ENCODE measurements around the gene PRKCH.
"Not testable (repeated sequence)": the region's sequence is repeated elsewhere in the genome, so short reads cannot be mapped to it uniquely, and the experiment has no call there.

PRKCH gene

DNA sequence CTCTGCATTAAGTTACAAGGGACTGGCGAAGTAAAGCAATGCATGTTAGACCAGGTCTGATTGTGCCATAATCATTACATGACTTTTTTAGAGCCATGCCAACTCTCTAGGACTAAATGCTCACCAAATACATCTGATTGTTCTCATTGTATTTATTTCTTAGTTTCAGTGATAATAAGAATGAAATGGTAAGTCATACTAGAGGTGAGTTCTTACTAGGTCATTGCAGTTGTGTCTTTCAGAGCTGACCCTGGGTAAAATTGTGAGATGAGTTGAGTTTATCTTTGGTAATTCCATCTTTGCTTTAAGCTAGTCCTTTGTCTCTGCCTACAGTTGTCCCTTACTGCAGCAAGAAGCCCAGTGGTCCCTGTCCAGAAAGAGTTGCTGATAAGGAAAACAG is 73.2 kb downstream of the PRKCH start:
- no peak for DNase-seq (ENCODE audit: low read depth in 2 of 2)

DNA sequence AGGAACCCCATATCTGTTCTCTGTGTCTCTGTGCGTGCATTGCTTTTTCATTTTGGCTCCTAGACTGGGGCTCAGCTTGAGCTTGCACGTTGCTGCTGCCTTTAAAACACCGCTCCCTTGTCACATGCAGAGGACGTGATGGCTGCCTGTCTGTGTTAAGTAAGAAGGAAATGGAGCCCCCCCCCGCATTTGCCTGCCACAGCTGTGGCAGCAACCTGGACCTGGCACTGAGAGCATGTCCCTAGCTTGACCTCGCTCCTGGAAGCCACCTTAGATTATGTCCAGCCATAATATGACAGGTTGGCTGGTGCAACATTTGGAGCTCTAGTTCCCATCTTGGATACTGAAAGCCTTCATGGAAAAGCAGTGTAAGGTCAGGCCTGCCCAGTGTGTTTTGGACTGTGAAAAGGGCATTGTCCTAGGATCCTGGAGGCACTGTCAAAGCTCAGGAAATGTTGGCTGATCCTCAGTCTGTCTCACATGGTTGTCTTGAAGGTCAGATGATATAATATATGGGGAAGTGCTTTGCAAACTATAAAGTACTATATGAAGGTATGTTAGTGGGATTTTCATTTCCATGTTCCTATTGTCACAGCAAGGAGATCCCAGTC is 73.8 kb downstream of the PRKCH start:
- no peak for DNase-seq (ENCODE audit: low read depth in 2 of 2)

DNA sequence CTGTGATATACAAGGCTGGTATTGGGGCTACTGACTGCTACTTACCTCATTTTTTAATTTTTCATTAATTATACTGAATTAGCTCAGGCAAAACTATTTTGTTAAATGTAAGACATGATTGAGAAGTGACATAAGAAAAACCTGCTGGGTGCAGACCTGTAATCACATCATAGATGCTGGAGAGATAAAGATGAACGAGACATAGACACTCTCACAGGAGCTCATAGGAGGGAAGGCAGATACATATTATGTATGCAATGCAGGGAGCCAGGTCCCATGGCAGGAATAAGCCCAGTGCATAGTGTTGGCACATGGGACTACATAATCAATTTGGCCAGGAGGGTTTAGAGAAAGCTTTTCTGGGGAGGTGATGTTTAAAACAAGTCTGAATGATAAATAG is 74.9 kb downstream of the PRKCH start:
- DNase-seq (ENCODE audit: low read depth in 2 of 2): no peak

DNA sequence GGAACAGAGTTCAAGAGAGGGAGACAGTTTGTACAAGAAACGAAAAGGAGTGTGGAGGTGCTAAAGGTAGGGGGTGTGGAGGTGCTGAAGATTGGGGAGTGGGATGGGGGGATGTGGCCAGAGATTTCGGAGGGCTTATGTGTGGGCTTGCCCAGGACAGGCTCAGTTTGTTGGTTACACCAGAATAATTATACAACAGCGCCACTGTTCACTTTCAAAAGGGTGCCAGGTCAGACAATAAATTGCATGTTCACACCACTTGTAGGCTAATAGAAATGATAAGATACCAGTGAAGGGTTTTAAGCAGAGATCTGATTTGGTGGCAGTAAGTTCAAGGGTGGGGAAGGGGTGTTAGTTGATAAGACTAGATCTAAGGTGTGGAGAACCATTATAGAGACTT is 75.3 kb downstream of the PRKCH start:
- no peak for DNase-seq (ENCODE audit: low read depth in 2 of 2)

DNA sequence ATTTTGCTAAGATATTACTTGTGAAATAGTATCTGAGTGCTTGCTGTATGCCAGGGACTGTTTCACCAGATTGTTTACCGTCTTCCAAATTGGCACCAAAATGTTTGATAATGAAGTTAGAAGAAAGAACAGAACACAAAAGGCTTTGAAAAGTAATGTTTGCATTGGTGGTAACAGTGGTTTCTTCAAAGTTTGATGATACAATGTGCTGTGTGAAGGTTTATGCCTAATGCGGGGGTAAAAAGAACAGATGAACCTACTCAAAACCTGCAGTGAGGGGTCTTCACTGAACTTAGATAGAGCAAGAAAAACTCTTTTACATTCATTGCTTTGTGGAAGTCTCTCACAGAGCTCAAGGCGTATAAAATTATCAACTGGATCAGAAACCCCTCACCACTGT is 76.2 kb downstream of the PRKCH start:
- no peak for DNase-seq (ENCODE audit: low read depth in 2 of 2)

DNA sequence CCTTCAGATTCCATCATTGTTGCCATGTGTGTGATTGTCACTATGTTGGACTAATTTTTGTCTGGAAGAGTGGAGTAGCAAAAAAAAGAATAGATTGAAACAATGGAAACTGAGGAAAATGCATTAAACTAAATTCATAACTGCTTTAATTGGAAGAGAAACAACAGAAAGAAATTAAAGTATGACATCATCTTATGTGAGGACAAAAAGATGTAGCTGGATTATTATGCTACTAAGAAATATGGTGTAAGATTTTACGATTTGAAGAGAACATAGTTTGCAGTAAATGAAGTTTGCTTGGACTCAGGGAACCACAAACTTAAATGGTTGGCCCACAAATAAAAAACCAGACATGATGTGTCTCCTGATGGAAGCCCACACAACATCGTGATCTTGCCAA is 76.8 kb downstream of the PRKCH start:
- DNase-seq (ENCODE audit: low read depth in 2 of 2): no peak

DNA sequence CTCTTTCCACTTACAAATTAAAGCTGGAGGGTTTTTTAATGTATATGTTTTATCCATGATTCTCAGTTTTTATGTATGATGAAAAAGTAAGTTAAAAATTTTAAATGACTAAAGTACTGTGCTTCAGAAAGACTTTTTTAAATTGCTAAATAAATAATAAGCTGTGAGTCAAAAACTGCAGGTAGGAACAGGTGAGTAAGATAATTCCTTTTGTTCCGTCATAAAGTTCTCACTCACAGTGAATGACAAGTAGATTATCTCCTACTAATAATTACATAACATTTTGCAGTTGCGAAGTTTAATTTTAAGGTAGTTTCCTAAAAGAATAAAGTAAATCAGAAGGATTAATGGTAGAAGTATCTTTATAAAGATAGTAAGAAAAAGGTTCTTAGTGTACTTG is 78.0 kb downstream of the PRKCH start:
- no peak for DNase-seq (ENCODE audit: low read depth in 2 of 2)

DNA sequence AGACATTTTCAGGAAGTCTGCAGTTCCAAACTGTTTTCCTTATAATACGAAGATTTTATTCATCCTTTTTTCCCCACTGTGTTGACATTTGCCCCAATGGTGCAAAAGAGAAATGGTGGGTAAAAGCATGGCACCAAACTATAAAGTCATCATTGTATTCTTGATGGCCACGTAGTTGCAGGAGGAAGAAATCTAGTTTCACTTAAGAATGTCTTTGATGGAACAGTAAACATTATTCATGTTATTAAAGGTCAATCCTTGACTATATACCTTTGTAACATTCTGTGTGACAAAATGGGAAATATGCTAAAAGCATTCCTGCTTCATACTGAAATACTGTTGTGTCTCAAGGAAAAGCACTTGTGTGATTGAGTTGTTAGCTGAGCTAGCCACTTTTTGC is 80.1 kb downstream of the PRKCH start:
- no peak for DNase-seq (ENCODE audit: low read depth in 2 of 2)

DNA sequence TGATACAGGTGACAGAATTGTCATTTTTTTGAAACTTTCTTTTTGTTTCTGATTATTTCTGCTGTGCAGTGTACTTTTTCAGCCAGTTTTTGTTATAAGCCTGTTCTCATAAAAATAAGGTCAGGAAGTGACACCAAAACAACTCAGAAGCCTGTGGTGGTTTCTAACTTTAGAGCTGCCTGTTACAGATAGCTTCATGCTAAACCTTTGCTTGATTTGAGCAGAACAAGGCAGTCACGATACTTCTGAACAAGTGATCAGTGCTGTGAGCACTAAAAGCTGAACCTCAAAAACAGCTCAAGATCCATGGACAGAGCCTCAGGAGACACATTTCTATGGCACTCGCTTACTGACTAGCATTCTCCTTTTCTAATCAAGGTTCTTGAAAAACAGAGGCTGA is 82.0 kb downstream of the PRKCH start:
- DNase-seq (ENCODE audit: low read depth in 2 of 2): no peak

DNA sequence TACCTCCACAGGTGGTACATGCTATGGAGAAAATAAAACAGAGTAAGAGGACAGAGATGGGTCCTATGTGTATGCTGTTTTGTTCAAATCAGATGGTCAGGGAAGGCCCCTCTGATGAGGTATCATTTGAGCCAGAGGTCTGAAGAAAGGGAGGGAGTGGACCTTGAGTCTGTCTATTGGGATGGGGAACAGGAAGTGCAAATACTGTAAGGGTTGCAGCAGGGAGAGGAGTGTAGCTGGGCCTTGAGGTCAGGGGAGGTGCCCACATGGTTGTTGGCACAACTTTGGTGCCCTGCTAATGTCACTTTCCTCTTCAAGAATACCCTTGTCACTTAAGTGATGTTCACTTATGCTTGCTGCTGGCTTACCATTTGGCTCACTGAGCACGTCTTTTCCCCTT is 83.3 kb downstream of the PRKCH start:
- no peak for DNase-seq (ENCODE audit: low read depth in 2 of 2)

DNA sequence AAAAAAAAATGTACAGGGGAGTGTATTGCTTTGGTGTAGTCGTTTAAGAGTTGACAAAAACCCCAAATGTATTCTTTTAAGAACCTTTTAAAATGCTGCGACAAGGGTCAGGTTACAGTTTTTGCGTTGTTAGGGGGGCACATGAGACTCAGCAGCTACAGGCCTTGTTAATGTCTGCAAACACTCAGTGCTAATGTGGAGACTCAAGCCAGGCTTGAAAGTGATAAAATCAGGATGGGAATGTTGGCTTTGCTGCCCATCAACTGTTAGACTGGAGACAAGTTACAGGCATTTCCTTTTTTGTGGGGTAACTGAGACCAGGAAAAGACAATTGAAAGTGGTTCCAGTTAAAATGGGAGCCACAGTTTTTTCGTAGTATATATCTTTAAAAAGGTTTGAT is 84.8 kb downstream of the PRKCH start:
- no peak for DNase-seq (ENCODE audit: low read depth in 2 of 2)

DNA sequence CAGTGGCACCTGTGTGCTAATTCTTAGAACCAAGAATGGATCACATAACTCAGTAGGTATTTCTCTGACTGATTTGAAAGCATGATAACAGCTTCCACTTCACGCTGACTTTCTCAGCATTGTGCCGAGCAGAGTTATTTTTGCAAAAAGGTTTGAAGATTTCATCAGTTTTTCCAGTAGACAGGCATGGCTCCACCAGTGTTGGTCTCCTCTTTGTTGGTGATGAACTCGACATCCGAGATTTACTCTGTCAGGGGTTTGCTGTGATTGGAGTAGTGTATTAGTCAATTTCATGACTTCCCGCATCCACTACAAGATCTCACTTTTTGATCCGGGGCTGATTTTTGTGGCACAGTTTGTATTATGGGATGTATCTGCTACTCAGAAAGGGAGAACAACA is 85.3 kb downstream of the PRKCH start:
- DNase-seq (ENCODE audit: low read depth in 2 of 2): no peak

DNA sequence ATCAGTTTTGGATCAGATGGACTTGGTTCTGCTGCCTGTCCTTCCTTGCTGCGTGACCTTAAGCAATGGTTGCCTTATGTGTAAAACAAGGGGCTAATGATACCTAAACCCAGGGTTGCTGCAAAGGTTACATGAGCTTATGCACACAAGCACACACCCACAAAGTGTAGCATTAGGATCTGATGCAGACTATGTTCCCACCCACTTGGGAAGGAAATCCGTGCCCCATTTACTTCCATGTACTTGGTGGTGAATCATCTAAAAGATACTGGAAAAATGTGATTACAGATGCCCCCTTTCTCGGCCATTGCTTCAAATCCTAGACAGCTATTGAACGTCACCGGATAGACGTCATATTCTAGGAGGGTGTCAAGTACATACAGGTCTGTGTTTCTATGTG is 87.1 kb downstream of the PRKCH start:
- no peak for DNase-seq (ENCODE audit: low read depth in 2 of 2)

DNA sequence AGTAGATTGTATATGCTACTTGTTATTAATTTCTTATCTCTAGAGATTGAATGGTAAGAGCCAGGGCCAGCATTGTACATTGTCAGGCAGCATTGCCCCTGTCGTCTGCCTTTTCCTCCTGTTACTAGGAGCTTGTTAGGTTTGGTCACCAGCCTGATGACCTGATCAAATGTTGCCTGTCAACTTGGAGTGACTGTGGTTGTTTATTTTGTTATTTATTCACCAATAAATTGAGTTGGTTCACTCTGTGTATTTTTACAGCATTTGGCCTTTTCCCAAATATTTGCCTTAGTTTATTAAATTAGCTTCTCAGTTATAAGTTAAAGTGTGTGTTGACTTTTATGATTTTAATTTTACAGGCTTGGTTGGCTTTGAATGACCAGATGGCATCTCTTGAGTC is 88.4 kb downstream of the PRKCH start:
- DNase-seq (ENCODE audit: low read depth in 2 of 2): no peak

DNA sequence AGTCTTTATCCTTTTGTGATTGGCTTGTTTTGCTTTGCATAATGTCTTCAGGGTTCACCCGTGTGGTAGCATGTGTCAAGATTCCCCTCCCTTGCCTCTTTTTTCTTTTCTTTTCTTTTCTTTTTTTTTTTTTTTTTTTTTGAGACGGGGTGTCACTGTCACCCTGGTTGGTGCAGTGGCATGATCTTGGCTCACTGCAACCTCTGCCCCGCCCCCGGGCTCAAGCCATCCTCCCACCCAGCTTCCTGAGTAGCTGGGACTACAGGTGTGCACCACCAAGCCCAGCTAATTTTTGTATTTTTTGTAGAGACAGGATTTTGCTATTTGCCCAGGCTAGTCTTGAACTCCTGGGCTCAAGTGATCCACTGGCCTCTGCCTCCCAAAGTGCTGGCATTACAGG is 94.6 kb downstream of the PRKCH start:
- DNase-seq (ENCODE audit: low read depth in 2 of 2): not testable (repeated sequence)

DNA sequence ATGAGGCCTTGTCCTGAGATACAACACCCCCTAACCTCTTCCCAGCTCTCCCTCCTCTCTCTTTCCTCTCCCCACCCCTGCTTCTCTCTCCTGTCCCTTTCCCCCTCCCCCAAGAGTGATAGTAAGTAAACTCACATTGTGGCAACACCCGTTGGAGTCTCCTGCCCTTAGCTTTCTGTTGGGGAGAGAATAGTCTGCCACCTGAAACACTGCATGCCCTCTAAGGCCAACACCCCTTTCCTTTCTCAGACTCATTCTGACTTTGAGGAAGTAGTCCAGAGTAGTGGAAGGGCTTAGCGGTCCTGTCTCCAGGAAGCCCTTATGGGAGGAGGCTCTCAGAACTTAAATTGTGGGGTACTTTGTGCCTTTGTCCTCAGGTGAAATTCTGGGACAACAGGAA is 95.2 kb downstream of the PRKCH start:
- no peak for DNase-seq (ENCODE audit: low read depth in 2 of 2)

DNA sequence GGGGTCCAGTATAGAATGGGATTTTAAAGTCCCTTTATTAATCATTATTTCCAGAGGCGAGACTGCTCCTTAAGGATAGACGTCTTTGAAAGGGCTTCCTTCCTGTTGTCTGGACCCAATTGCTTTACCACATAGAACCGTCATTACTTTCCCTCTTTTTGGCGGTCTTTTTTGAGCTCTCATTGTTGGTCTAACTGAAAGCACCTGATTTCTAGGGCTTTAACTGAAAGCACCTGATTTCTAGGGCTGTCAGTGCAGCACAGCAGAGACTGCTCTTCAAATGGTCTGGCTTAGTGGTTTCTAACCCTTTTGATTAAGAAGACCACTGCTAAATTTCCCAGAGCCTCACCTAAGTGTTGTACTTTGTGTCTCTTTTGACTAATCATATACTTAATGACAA is 95.8 kb downstream of the PRKCH start:
- no peak for DNase-seq (ENCODE audit: low read depth in 2 of 2)

DNA sequence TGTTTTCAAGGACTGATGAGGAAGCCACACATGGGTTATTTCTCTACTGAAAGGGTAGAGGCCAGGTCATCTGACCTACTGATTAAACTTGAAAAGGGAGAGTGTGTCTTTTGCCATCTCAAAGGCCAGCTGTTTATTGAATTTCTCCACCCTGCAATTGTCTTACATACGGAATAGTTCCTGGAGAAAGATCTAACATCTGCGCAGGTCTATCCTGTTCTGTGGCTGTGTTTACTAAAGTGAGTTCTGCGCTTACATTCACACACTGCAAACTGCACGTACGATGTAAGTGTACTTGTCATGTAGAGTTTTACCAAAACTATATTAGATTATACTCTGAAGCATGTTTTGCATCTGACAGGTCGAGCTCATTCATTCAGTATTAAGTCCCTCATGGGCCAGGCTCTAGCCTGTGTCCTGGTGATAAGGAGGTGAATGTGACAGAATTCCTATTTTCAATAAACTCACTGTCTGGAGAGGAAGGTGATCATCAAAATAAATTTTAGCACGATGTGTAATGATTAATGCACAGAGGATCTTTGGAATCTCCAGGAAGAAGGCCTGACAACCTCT is 96.6 kb downstream of the PRKCH start:
- DNase-seq (ENCODE audit: low read depth in 2 of 2): no peak

DNA sequence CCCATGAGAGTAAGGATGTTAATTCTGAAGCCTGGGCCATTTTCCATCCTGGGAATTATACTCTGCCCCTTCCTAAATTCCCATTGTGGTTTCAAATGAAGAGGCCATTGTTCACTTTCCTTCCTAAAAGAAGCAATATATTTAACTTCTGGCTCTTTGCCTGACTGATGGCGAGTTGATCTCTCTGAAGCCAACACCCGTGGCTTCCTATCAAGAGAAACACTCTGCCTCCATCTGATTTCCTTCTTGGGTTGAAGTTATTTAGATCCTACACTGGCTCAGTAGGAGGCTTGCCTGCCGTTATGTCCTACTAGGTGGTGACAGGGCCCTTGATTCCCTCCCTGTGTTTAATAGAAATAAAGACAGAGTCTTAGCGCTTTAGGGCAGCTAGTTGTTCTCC is 97.4 kb downstream of the PRKCH start:
- DNase-seq (ENCODE audit: low read depth in 2 of 2): no peak

DNA sequence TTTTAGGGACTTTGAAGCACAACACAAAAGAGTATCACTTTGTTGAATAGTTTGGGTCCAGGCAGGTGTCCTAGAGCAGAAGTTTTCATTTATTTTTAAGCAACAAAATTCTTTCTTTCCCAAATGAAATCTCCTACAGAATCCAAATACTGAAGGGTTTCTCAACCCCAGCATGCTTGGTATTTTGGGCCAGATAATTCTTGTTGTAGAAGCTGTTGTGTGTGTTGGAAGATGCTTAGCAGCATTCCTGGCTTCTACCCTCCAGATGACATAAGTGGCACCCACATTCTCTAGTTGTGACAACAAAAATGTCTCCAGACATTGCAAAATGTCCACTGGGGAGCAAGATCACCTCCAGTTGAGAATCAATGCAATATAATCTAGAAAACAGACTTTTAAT is 97.8 kb downstream of the PRKCH start:
- no peak for DNase-seq (ENCODE audit: low read depth in 2 of 2)

DNA sequence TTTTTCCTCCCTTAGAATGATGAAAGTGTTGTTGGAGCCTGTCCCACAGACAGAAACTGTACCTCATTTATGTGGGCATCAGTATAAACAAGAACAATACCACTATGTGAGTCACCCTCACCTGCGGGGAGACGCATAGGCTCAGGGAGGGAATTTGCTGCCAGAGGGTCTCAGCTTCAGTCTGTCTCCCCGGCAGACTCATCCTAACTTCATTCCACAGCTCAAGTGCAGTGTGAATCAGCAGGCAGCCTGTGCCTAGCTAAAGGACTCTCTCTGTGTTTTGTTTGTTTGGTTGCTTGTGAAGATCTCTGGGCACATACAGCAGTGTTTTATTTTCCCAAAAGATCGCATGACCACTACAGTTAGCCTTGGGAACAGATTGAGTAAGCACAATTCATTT is 98.9 kb downstream of the PRKCH start:
- DNase-seq (ENCODE audit: low read depth in 2 of 2): no peak

DNA sequence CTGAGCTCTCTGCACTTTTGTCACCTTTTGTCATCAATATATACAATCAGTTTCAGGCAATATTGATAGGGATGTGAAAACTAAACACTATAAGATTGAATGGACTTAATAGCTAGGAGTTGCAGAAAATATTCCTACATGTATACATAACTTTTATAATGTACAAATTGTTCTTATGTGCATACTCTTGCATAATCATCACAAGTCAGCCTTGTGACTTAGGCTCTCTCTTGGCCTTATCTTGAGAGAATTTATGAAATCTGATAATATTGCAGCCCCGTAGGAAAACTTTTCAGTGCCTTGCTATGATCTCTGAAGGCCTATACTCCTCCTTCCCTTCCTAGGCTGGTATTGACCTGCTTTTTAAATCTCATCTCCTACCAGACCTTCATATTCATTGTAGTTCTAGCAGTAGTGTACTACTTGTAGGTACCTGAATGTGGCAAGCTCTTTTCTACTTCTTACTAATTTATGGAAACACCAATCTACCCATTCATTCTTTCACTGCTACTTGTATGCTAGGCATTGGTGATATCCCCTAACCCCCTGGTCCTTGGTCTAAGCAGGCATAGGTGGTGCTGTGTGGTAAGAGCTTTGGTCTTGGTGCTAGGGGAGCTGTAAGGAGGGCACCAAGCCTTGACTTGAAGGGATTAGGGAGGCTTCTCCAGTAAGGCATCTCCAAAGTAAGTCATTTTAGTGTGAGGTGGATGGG is 100.0 kb downstream of the PRKCH start:
- no peak for DNase-seq (ENCODE audit: low read depth in 2 of 2)

DNA sequence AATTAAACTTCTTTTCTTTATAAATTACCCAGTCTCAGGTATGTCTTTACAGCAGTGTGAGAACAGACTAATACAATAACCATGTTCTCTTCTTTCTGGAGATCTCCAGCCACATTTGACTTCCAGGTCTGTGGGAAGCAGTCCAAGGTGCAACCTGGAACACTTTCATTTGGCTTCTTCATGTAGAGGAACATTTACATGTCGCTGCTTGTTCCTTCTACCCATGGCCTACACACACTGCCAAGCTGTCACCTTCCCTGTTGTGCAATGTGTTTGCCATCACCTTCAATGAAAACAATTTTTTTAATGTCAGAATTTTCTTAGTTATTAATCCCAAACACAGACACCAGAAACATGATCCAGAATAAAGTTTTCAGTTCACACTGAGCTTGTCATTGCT is 104.7 kb downstream of the PRKCH start:
- no peak for DNase-seq (ENCODE audit: low read depth in 2 of 2)

DNA sequence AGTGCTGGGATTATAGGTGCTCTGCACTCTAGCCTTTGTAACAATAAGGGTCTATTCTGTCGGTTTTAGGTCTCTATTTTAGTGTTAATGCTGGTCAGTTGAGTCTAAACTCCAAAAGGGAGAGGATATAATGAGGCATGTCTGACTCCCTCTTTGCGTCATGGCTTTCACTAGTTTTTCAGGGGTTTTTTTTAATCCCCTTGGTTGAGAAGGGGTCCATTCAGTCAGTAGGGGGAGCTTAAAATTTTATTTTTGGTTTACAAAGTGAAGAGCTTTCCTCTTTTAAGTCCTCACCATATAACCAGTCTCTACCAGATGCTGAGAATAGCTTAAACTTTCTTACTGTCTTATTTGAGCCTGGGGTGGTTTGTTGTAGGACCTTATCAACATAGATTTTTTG is 106.9 kb downstream of the PRKCH start:
- DNase-seq (ENCODE audit: low read depth in 2 of 2): no peak
